Measurements from ENCODE around the gene KCNQ2.

KCNQ2 gene

GRCh38 chr20:63471717-63471980 is 806 bp downstream of the KCNQ2 start:
- no peaks in the 10 kb centered on the region for H3K9me3 ChIP-seq (ENCODE audit: control insufficient read depth, low read length)
- H3K4me1 ChIP-seq = no peaks in the 10 kb centered on the region
- no peaks in the 10 kb centered on the region for H3K79me2 ChIP-seq
- H3K36me3 ChIP-seq (ENCODE audit: control insufficient read depth, insufficient read depth, low read length) = no peaks in the 10 kb centered on the region
- H3K27me3 ChIP-seq (ENCODE audit: control insufficient read depth, insufficient read depth, low read length) = peaks cover 15% of the 10 kb centered on the region
- no peak overlapping the region for H3K4me2 ChIP-seq (ENCODE audit: low read length)
- no peak overlapping the region for H2AFZ ChIP-seq
- no peak overlapping the region for H3K9ac ChIP-seq
- no peak overlapping the region for H3K27ac ChIP-seq
- no peak overlapping the region for H3K4me3 ChIP-seq (ENCODE audit: low read depth, low read length)
- no peak for TF ChIP-seq CTCF (IDR thresholded peaks at IDR 0.05)

- Histone ChIP-seq H3K4me1 (no peaks in the 10 kb centered on the region), H3K9ac (no peak overlapping the region)
Measured at GRCh38 chr20:63471002-63471716, 1.3 kb downstream of the KCNQ2 start.

GRCh38 chr20:63470410-63470809 is 2.0 kb downstream of the KCNQ2 start:
- no peaks in the 10 kb centered on the region for H3K4me1 ChIP-seq
- H3K4me3 ChIP-seq (ENCODE audit: low read depth, low read length) = no peak overlapping the region
- no peak overlapping the region for H3K9ac ChIP-seq
- H3K27ac ChIP-seq = no peak overlapping the region
- H3K79me2 ChIP-seq = no peaks in the 10 kb centered on the region
- H3K9me3 ChIP-seq (ENCODE audit: control insufficient read depth, low read length) = no peaks in the 10 kb centered on the region
- H3K27me3 ChIP-seq (ENCODE audit: control insufficient read depth, insufficient read depth, low read length) = peaks cover 20% of the 10 kb centered on the region
- TF ChIP-seq CTCF (IDR thresholded peaks at IDR 0.05) = no peak
- H3K4me2 ChIP-seq (ENCODE audit: low read length) = no peak overlapping the region
- no peaks in the 10 kb centered on the region for H3K36me3 ChIP-seq (ENCODE audit: control insufficient read depth, insufficient read depth, low read length)
- H2AFZ ChIP-seq = no peak overlapping the region

More at GRCh38 chr20:63471002-63471716, 1.3 kb downstream of the KCNQ2 start:
- no peaks in the 10 kb centered on the region for H3K9me3 ChIP-seq (ENCODE audit: control insufficient read depth, low read length)
- H2AFZ ChIP-seq = no peak overlapping the region
- no peak overlapping the region for H3K27ac ChIP-seq
- no peak overlapping the region for H3K4me2 ChIP-seq (ENCODE audit: low read length)
- no peak for TF ChIP-seq CTCF (IDR thresholded peaks at IDR 0.05)
- peaks cover 15% of the 10 kb centered on the region for H3K27me3 ChIP-seq (ENCODE audit: control insufficient read depth, insufficient read depth, low read length)
- no peaks in the 10 kb centered on the region for H3K79me2 ChIP-seq
- H3K36me3 ChIP-seq (ENCODE audit: control insufficient read depth, insufficient read depth, low read length) = no peaks in the 10 kb centered on the region
- H3K4me3 ChIP-seq (ENCODE audit: low read depth, low read length) = no peak overlapping the region

GRCh38 chr20:63469713-63470101 is 2.7 kb downstream of the KCNQ2 start:
- peaks cover 17% of the 10 kb centered on the region for H3K27me3 ChIP-seq (ENCODE audit: control insufficient read depth, insufficient read depth, low read length)
- no peaks in the 10 kb centered on the region for H3K4me1 ChIP-seq
- no peak overlapping the region for H3K4me2 ChIP-seq (ENCODE audit: low read length)
- H2AFZ ChIP-seq = no peak overlapping the region
- H3K9me3 ChIP-seq (ENCODE audit: control insufficient read depth, low read length) = no peaks in the 10 kb centered on the region
- no peak overlapping the region for H3K4me3 ChIP-seq (ENCODE audit: low read depth, low read length)
- H3K27ac ChIP-seq = no peak overlapping the region
- H3K79me2 ChIP-seq = no peaks in the 10 kb centered on the region
- no peak for TF ChIP-seq CTCF (IDR thresholded peaks at IDR 0.05)
- no peak overlapping the region for H3K9ac ChIP-seq
- no peaks in the 10 kb centered on the region for H3K36me3 ChIP-seq (ENCODE audit: control insufficient read depth, insufficient read depth, low read length)

- Histone ChIP-seq H3K4me3 (ENCODE audit: low read depth, low read length) (no peak overlapping the region), H3K27me3 (ENCODE audit: control insufficient read depth, insufficient read depth, low read length) (peaks cover 12% of the 10 kb centered on the region), H2AFZ (no peak overlapping the region), H3K9me3 (ENCODE audit: control insufficient read depth, low read length) (no peaks in the 10 kb centered on the region), H3K79me2 (no peaks in the 10 kb centered on the region), H3K4me2 (ENCODE audit: low read length) (no peak overlapping the region), H3K27ac (no peak overlapping the region), H3K9ac (no peak overlapping the region), H3K4me1 (no peaks in the 10 kb centered on the region), H3K36me3 (ENCODE audit: control insufficient read depth, insufficient read depth, low read length) (no peaks in the 10 kb centered on the region)
- no peak for TF ChIP-seq CTCF (IDR thresholded peaks at IDR 0.05)
Measured at GRCh38 chr20:63469019-63469712, 3.3 kb downstream of the KCNQ2 start.

Data from parathyroid adenoma (tissue), 2 donors.